HL-60 (cell line): ENCODE results near the gene TNF.

Source experiments
- DNase-seq, 2 experiments: peaks; one replicate each; pipeline ENCODE4 v3.0.0-alpha.2; 2010 to 2020; ENCODE audit warnings: low read depth in 1 of 2, low spot score in 1 of 2
- H3K27ac ChIP-seq: fragments of 250-450 bp; sonication (Bioruptor Pico); replicated peaks from 2 replicates; pipeline ENCODE4 v1.5.1; 2020; ENCODE audit warnings: mild to moderate bottlenecking, moderate library complexity
- H3K27me3 ChIP-seq: fragments of 250-450 bp; sonication (Bioruptor Pico); 2 replicates; pipeline ENCODE4 v1.5.1; 2021; ENCODE audit warnings: mild to moderate bottlenecking, moderate library complexity; ENCODE audit not compliant: insufficient read depth, poor library complexity, severe bottlenecking
- H3K4me3 ChIP-seq: replicated peaks from 2 replicates; pipeline ENCODE4 v1.5.1; 2011; ENCODE audit warnings: mild to moderate bottlenecking, control low read depth, low read length; ENCODE audit not compliant: insufficient read depth
- CTCF ChIP-seq: IDR thresholded peaks from one replicate; pipeline ENCODE4 v1.5.1; 2011; ENCODE audit warnings: low read length, control low read depth, inconsistent platforms; ENCODE audit not compliant: insufficient read depth
- GABPA ChIP-seq: IDR thresholded peaks from 2 replicates; pipeline ENCODE4 v1.6.1; 2012; ENCODE audit warnings: low read depth
- POLR2AphosphoS5 ChIP-seq: IDR thresholded peaks from 2 replicates; pipeline ENCODE4 v1.6.1; 2012; ENCODE audit warnings: low read depth
- SPI1 ChIP-seq: IDR thresholded peaks from 2 replicates; pipeline ENCODE4 v1.6.1; 2012; ENCODE audit warnings: low read depth, mild to moderate bottlenecking, borderline replicate concordance
- TF ChIP-seq, protein P1 (sequence below): IDR thresholded peaks from 2 replicates; pipeline ENCODE4 v1.6.1; 2012; ENCODE audit warnings: low read depth; ENCODE audit not compliant: insufficient replicate concordance

Gene TNF

GRCh38 chr6:31543639-31544038 lies 31.7 kb upstream of the TNF start:
- H3K27me3 ChIP-seq = no peaks in the 10 kb centered on the region
- no peak for DNase-seq
- no peak for TF ChIP-seq SPI1
- TF ChIP-seq, protein P1, sequence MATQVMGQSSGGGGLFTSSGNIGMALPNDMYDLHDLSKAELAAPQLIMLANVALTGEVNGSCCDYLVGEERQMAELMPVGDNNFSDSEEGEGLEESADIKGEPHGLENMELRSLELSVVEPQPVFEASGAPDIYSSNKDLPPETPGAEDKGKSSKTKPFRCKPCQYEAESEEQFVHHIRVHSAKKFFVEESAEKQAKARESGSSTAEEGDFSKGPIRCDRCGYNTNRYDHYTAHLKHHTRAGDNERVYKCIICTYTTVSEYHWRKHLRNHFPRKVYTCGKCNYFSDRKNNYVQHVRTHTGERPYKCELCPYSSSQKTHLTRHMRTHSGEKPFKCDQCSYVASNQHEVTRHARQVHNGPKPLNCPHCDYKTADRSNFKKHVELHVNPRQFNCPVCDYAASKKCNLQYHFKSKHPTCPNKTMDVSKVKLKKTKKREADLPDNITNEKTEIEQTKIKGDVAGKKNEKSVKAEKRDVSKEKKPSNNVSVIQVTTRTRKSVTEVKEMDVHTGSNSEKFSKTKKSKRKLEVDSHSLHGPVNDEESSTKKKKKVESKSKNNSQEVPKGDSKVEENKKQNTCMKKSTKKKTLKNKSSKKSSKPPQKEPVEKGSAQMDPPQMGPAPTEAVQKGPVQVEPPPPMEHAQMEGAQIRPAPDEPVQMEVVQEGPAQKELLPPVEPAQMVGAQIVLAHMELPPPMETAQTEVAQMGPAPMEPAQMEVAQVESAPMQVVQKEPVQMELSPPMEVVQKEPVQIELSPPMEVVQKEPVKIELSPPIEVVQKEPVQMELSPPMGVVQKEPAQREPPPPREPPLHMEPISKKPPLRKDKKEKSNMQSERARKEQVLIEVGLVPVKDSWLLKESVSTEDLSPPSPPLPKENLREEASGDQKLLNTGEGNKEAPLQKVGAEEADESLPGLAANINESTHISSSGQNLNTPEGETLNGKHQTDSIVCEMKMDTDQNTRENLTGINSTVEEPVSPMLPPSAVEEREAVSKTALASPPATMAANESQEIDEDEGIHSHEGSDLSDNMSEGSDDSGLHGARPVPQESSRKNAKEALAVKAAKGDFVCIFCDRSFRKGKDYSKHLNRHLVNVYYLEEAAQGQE = no peak
- no peak for TF ChIP-seq CTCF
- no peak overlapping the region for H3K4me3 ChIP-seq
- H3K27ac ChIP-seq = no peak overlapping the region

DNA sequence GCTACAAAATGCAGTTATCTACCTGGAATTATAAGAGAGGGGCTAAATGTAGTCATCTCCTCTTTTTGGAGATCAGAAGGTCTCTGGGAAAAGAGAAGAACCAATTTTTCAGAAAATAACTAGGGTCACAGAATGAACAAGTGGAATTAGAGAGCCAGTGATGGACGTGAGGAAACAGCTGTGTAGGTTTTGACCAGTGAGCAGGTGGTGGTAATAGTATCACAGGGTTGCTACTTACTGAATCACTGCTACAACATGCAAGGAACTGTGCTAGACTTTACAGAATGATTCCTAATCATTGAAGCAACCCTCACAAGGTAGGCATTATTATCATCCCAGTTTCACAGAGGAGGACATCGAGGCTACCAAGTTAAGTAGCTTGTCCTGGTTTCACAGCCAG lies 30.7 kb upstream of the TNF start:
- H3K27ac ChIP-seq = no peak overlapping the region
- H3K4me3 ChIP-seq = no peak overlapping the region
- no peak for DNase-seq
- TF ChIP-seq CTCF (no peak), GABPA (no peak), POLR2AphosphoS5 (no peak), SPI1 (no peak)
- TF ChIP-seq, protein P1 = no peak
- H3K27me3 ChIP-seq = no peaks in the 10 kb centered on the region

- TF ChIP-seq POLR2AphosphoS5 (no peak), GABPA (no peak), SPI1 (no peak), CTCF (no peak)
- TF ChIP-seq, protein P1 = no peak
- H3K27me3 ChIP-seq = no peaks in the 10 kb centered on the region
- H3K4me3 ChIP-seq = no peak overlapping the region
- no peak for DNase-seq
- no peak overlapping the region for H3K27ac ChIP-seq
Measured at GRCh38 chr6:31545291-31545690, 30.1 kb upstream of the TNF start.
